Breast epithelium (tissue), 3 donors: Measurements from ENCODE around the gene GGTA1.

Experiments
- CTCF ChIP-seq, 3 donors: fragments of 450-650 bp; IDR thresholded peaks; one replicate each; pipeline ENCODE4 v1.5.1; 2016 to 2017; ENCODE audit warnings: antibody characterized with exemption in 3 of 3, mild to moderate bottlenecking in 3 of 3, moderate library complexity in 3 of 3
- POLR2A ChIP-seq: fragments of 450-650 bp; IDR thresholded peaks from one replicate; pipeline ENCODE4 v1.6.1; 2016; ENCODE audit warnings: antibody characterized with exemption, mild to moderate bottlenecking, moderate library complexity
- POLR2AphosphoS5 ChIP-seq, 3 donors: sonication (generic); formaldehyde crosslinking; IDR thresholded peaks; one replicate each; pipeline ENCODE4 v1.6.1; 2017; ENCODE audit warnings: antibody characterized with exemption in 3 of 3

- TF ChIP-seq CTCF (IDR thresholded peaks at IDR 0.05) (no peak), POLR2A (no peak), POLR2AphosphoS5 (IDR thresholded peaks at IDR 0.05) (no peak)
Measured at GRCh38 chr9:121437891-121438290, 61.8 kb downstream of the GGTA1 start.
